Esophagus muscularis mucosa (tissue), 4 donors: ENCODE results near the gene LAT. TPM values are rescaled to one million over a fixed set of nuclear protein-coding genes. Genes with fewer than 3 reads are reported as not detected.

Experiments
- DNase-seq: peaks from one replicate; pipeline ENCODE4 v3.0.0-alpha.2; 2017; ENCODE audit errors: extremely low spot score
- H3K27ac ChIP-seq, 4 donors: fragments of 200-600 bp; sonication (generic); replicated peaks in 1 of 4; 1 replicate in 3 of 4; 2 replicates in 1 of 4; pipeline ENCODE4 v1.5.1; 2016 to 2019; ENCODE audit warnings: mild to moderate bottlenecking in 1 of 4
- H3K27me3 ChIP-seq, 4 donors: fragments of 200-600 bp; sonication (generic); one replicate each; pipeline versions ENCODE4 v1.5.1 to v1.6.0; 2016 to 2019
- H3K36me3 ChIP-seq, 4 donors: fragments of 200-600 bp; sonication (generic); one replicate each; pipeline ENCODE4 v1.5.1; 2016 to 2019
- H3K4me1 ChIP-seq, 4 donors: fragments of 200-600 bp; sonication (generic); one replicate each; pipeline ENCODE4 v1.5.1; 2016 to 2019
- H3K4me3 ChIP-seq, 4 donors: fragments of 200-600 bp; sonication (generic); 1 replicate in 2 of 4; 2 replicates in 2 of 4; pipeline ENCODE4 v1.5.1; 2016 to 2019; ENCODE audit warnings: mild to moderate bottlenecking in 4 of 4, moderate library complexity in 1 of 4
- H3K9me3 ChIP-seq, 4 donors: fragments of 200-600 bp; sonication (generic); 1 replicate in 3 of 4; 2 replicates in 1 of 4; pipeline ENCODE4 v1.5.1; 2016 to 2019
- CTCF ChIP-seq, 3 experiments: fragments of 200-600 bp in 2 of 3; fragments of 450-650 bp in 1 of 3; sonication (generic) in 2 of 3; IDR thresholded peaks; one replicate each; pipeline ENCODE4 v1.5.1; 2017 to 2019; ENCODE audit warnings: antibody characterized with exemption in 3 of 3, mild to moderate bottlenecking in 2 of 3, moderate library complexity in 1 of 3
- EP300 ChIP-seq: sonication (generic); formaldehyde crosslinking; IDR thresholded peaks from one replicate; pipeline ENCODE4 v1.6.1; 2017; ENCODE audit warnings: antibody characterized with exemption
- POLR2A ChIP-seq: fragments of 450-650 bp; IDR thresholded peaks from one replicate; pipeline ENCODE4 v1.6.1; 2017; ENCODE audit warnings: antibody characterized with exemption, moderate library complexity, mild to moderate bottlenecking, low read depth
- POLR2AphosphoS5 ChIP-seq, 2 donors: sonication (generic); formaldehyde crosslinking; IDR thresholded peaks; one replicate each; pipeline ENCODE4 v1.6.1; 2017; ENCODE audit warnings: antibody characterized with exemption in 2 of 2
- WGBS: methylation state at CpG from one replicate; pipeline ENCODE4 v1.1.5; 2018; 5-methylcytosine and 5-hydroxymethylcytosine counted together
- intact Hi-C: fragments of 100-400 bp; cut with DNase I; formaldehyde crosslinking; loops from one replicate; pipeline ENCODE4 v1.15.1; 2023
- total RNA-seq, 4 donors: library from RNA; depleted of rRNA; stranded (reverse); fragments of >200 nt; gene quantifications; one replicate each; pipeline versions ENCODE4 v1.1.0 to v1.2.1, GENCODE V29; 2016

The LAT gene
- total RNA-seq, 4 donors from 2014 or later: 3.1 to 6.5 (median 6.2) TPM

DNA sequence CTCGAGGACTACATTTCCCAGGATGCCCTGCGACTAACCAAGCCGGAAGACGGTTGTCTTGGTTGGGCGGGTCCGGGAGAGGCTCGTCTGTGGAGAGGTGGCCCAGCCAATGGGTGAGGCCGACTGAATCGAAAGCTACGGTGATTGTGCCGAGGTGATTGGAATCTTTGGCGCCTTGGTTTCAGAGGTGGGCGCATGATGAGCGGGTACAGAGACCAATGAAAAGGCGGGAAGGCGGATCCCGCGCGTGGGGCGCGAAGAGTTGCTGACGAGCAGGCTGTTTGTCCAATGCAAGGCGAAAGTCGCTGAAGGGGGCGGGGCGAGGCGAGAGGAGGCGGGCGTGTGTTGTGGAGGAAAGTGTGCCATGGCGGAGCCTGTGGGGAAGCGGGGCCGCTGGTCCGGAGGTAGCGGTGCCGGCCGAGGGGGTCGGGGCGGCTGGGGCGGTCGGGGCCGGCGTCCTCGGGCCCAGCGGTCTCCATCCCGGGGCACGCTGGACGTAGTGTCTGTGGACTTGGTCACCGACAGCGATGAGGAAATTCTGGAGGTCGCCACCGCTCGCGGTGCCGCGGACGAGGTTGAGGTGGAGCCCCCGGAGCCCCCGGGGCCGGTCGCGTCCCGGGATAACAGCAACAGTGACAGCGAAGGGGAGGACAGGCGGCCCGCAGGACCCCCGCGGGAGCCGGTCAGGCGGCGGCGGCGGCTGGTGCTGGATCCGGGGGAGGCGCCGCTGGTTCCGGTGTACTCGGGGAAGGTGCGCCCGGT, 34.0 kb upstream of the LAT start, which contains the start of gene NFATC2IP:
TSS of gene NFATC2IP (plus strand) at position 290 of the 762 bp plus-strand sequence. CDS start at position 365, 75 bp downstream.
- Histone ChIP-seq H3K4me3 (peak within 1 kb of the TSS; percentile 71 to 98 (median 80)), H3K27ac (peak within 1 kb of the TSS; percentile 80 to 91 (median 83)), H3K9me3 (no peaks in the 10 kb centered on the region), H3K27me3 (no peaks in the 10 kb centered on the region), H3K4me1 (peaks cover 13 to 39% (median 24%) of the 10 kb centered on the region in 4 donors), H3K36me3 (peaks cover 0 to 36% (median 31%) of the 10 kb centered on the region in 4 donors)
- 1% methylated on average over 38 of the region's 79 CpGs for WGBS
- peak; percentile 100 for DNase-seq
- intact Hi-C loops: no loop called here
- TF ChIP-seq POLR2A: no peak
- peak in 1 of 3 experiments; percentile 30 for TF ChIP-seq CTCF (IDR thresholded peaks at IDR 0.05)
- TF ChIP-seq EP300: no peak
- TF ChIP-seq POLR2AphosphoS5 (IDR thresholded peaks at IDR 0.05): peak; percentile 59 to 91

- Histone ChIP-seq H3K27ac (peak overlapping the region; percentile 80 to 91 (median 83)), H3K27me3 (no peaks in the 10 kb centered on the region), H3K36me3 (peaks cover 6 to 42% (median 38%) of the 10 kb centered on the region in 4 donors), H3K4me1 (peaks cover 13 to 36% (median 22%) of the 10 kb centered on the region in 4 donors), H3K4me3 (peak overlapping the region; percentile 71 to 98 (median 80)), H3K9me3 (no peaks in the 10 kb centered on the region)
- DNase-seq: no peak
- intact Hi-C loops: no loop called here
- TF ChIP-seq EP300 (no peak), CTCF (IDR thresholded peaks at IDR 0.05) (no peak), POLR2AphosphoS5 (IDR thresholded peaks at IDR 0.05) (no peak), POLR2A (no peak)
- WGBS: 3% methylated on average over 17 of the region's 17 CpGs
Observed at GRCh38 chr16:28951410-28951943, 33.4 kb upstream of the LAT start.

- Histone ChIP-seq H3K36me3 (peaks cover 44 to 100% (median 97%) of the 10 kb centered on the region in 4 donors), H3K4me1 (peaks cover 0 to 8% (median 2%) of the 10 kb centered on the region in 4 donors), H3K27ac (no peak overlapping the region), H3K27me3 (no peaks in the 10 kb centered on the region), H3K4me3 (no peak overlapping the region), H3K9me3 (no peaks in the 10 kb centered on the region)
- no peak for DNase-seq
- WGBS: 88% methylated on average over 9 of the region's 9 CpGs
- TF ChIP-seq CTCF (IDR thresholded peaks at IDR 0.05) (no peak), POLR2AphosphoS5 (IDR thresholded peaks at IDR 0.05) (no peak), EP300 (no peak), POLR2A (no peak)
- intact Hi-C loops: no loop called here
Observed at GRCh38 chr16:28958216-28958615, 26.6 kb upstream of the LAT start.

- WGBS: 91% methylated on average over 6 of the region's 6 CpGs
- Histone ChIP-seq H3K9me3 (no peaks in the 10 kb centered on the region), H3K36me3 (peaks cover 50 to 100% (median 97%) of the 10 kb centered on the region in 4 donors), H3K4me3 (no peak overlapping the region), H3K4me1 (peaks cover 0 to 2% (median 0%) of the 10 kb centered on the region in 4 donors), H3K27ac (no peak overlapping the region), H3K27me3 (no peaks in the 10 kb centered on the region)
- no peak for DNase-seq
- TF ChIP-seq EP300 (no peak), POLR2A (no peak), POLR2AphosphoS5 (IDR thresholded peaks at IDR 0.05) (no peak), CTCF (IDR thresholded peaks at IDR 0.05) (no peak)
- intact Hi-C loops: no loop called here
Observed at GRCh38 chr16:28958836-28959235, 26.0 kb upstream of the LAT start.
